Left ventricle myocardium inferior (tissue), 1 donor: ENCODE data around the gene MTMR1. TPM values are rescaled to one million over a fixed set of nuclear protein-coding genes. Genes with fewer than 3 reads are reported as not detected.

Experiments used
- DNase-seq: peaks from one replicate; pipeline ENCODE4 v3.0.0-alpha.2; 2020
- H3K27ac ChIP-seq: fragments of 200-600 bp; replicated peaks from 2 replicates; pipeline ENCODE4 v1.8.0; 2021
- H3K27me3 ChIP-seq: fragments of 200-600 bp; 2 replicates; pipeline ENCODE4 v1.8.0; 2021; ENCODE audit warnings: low read depth
- H3K36me3 ChIP-seq: fragments of 200-600 bp; 2 replicates; pipeline ENCODE4 v1.8.0; 2021
- H3K4me1 ChIP-seq: fragments of 200-600 bp; 2 replicates; pipeline ENCODE4 v1.8.0; 2021
- H3K4me3 ChIP-seq: fragments of 200-600 bp; 2 replicates; pipeline ENCODE4 v1.8.0; 2021; ENCODE audit warnings: mild to moderate bottlenecking, moderate library complexity
- H3K9me3 ChIP-seq: fragments of 200-600 bp; replicated peaks from 2 replicates; pipeline ENCODE4 v1.8.0; 2021
- intact Hi-C: fragments of 100-400 bp; cut with micrococcal nuclease; formaldehyde crosslinking; loops from one replicate; pipeline ENCODE4 v1.11.0; 2022
- total RNA-seq: library from RNA; stranded (reverse); fragmentation: NEBNext Ultra II Directional; extraction: Animal tissue kit (Norgen Biotek cat#: 25700); gene quantifications from one replicate; pipeline ENCODE4 v1.2.1, GENCODE V29; 2021
- TF ChIP-seq, protein P1 (sequence below): fragments of 200-600 bp; IDR thresholded peaks from 2 replicates; pipeline ENCODE4 v1.8.0; 2021; ENCODE audit warnings: antibody characterized with exemption, mild to moderate bottlenecking, borderline replicate concordance
- donor health status: DM: no; HTN: yes; CAD: no; lungs with severe emphysema.

The MTMR1 gene
- total RNA-seq, 1 donor from 2014 or later: 18.6 TPM

DNA sequence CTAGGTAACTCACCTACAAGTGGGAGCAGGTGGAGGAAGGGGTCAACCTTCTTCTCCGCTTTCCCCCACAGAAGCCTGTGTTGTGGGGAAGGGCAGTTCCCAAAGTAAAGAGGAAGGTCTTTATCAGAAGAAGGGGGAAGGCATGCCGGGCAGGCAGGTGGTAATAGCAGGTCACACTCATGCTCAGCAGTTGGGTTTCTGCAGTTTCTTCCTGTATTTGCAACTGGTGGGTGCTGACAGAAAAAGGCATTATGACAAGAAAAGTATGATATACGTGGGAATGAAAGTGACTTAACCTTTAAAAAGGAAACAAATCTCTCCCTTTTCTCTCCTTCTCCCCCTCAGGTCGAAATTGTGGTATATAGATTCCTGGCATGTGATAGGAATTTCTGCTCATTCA lies 3.7 kb downstream of the MTMR1 start:
- intact Hi-C loops: no loop called here
- Histone ChIP-seq H3K36me3 (no peaks in the 10 kb centered on the region), H3K27ac (no peak overlapping the region), H3K27me3 (no peaks in the 10 kb centered on the region), H3K4me1 (no peaks in the 10 kb centered on the region), H3K9me3 (no peaks in the 10 kb centered on the region), H3K4me3 (no peak overlapping the region)
- DNase-seq: no peak
- TF ChIP-seq, protein P1, sequence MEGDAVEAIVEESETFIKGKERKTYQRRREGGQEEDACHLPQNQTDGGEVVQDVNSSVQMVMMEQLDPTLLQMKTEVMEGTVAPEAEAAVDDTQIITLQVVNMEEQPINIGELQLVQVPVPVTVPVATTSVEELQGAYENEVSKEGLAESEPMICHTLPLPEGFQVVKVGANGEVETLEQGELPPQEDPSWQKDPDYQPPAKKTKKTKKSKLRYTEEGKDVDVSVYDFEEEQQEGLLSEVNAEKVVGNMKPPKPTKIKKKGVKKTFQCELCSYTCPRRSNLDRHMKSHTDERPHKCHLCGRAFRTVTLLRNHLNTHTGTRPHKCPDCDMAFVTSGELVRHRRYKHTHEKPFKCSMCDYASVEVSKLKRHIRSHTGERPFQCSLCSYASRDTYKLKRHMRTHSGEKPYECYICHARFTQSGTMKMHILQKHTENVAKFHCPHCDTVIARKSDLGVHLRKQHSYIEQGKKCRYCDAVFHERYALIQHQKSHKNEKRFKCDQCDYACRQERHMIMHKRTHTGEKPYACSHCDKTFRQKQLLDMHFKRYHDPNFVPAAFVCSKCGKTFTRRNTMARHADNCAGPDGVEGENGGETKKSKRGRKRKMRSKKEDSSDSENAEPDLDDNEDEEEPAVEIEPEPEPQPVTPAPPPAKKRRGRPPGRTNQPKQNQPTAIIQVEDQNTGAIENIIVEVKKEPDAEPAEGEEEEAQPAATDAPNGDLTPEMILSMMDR: no peak

DNA sequence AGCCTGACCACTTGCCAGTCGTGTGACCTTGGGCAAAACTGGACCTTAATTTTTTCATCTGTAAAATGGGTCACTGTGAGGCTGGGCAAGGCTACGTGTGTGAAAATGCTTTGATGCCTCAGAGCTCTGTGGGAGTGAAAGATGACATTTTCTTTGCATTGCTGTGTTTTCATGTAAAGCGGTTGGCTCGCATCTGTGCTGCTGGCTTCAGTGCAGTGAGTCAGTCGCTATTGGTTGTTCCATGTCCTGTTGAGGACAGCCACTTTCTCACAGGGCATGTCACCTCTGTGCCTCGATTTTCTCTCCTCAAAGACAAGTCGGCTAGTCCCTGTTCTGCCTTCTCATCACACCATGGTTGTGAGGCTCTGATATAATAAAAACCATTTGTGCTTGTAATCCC lies 4.4 kb downstream of the MTMR1 start:
- no peaks in the 10 kb centered on the region for H3K9me3 ChIP-seq
- peaks cover 5% of the 10 kb centered on the region for H3K4me1 ChIP-seq
- DNase-seq: no peak
- no peak overlapping the region for H3K27ac ChIP-seq
- TF ChIP-seq, protein P1: no peak
- H3K4me3 ChIP-seq: no peak overlapping the region
- intact Hi-C loops: no loop called here
- H3K36me3 ChIP-seq: no peaks in the 10 kb centered on the region
- no peaks in the 10 kb centered on the region for H3K27me3 ChIP-seq

DNA sequence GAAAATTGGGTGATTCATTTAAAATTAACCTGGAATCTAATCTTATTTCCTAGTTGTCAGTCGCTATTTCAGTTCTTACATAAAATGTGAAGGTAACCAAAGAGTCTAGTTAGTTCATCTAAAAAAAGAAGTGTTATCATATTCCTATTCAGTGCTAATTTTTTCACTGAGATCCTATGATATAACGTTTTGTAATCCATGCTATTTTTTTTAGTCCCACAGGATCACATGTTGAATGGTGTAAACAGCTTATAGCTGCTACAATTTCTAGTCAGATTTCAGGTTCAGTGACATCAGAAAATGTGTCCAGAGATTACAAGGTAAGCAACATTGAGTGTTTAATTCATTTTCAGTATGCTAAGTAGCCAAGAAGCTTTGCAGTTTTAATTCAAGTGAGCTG lies 5.8 kb downstream of the MTMR1 start:
- Histone ChIP-seq H3K4me1 (peaks cover 11% of the 10 kb centered on the region), H3K27ac (no peak overlapping the region), H3K9me3 (no peaks in the 10 kb centered on the region), H3K4me3 (no peak overlapping the region), H3K27me3 (no peaks in the 10 kb centered on the region), H3K36me3 (no peaks in the 10 kb centered on the region)
- TF ChIP-seq, protein P1: no peak
- DNase-seq: no peak
- intact Hi-C loops: no loop called here

DNA sequence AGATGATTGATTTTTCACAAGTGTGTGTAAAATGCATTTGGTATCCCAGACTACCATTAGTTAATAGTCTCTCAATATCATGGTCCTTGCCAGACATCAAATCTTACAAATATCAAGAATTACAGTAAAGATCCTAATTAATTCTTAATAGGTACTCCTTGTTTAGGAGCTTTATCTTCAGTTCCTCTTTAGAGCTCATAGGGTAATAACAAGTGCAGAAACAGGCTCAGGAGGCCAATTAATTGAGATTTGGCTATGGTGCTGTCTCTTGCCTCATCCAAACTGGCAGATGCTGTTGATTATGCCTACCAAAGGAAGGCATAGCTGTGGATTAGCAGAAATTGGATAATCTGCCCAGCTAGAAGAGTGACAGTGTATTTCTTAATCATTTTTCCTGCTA lies 6.9 kb downstream of the MTMR1 start:
- Histone ChIP-seq H3K9me3 (no peaks in the 10 kb centered on the region), H3K4me3 (no peak overlapping the region), H3K36me3 (no peaks in the 10 kb centered on the region), H3K27ac (no peak overlapping the region), H3K4me1 (peaks cover 11% of the 10 kb centered on the region), H3K27me3 (no peaks in the 10 kb centered on the region)
- no peak for DNase-seq
- intact Hi-C loops: no loop called here
- TF ChIP-seq, protein P1: no peak

DNA sequence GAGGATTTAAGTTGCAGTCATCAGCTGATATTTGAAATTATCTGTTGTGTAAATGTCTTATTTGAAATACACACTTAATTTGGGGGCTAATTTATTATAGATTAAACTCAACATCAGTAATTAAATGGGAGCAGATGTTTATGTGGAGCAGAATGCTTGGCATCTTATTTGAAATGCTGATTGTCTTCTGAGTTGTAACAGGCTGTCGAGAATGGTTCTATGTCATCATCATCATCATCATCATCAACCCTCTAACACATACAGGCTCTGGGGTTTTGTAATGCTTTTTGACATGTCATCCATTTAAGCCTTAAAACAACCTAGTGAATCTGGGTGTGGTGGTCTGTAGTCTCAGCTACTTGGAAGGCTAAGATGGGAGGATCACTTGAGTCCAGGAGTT lies 8.2 kb downstream of the MTMR1 start:
- no peaks in the 10 kb centered on the region for H3K9me3 ChIP-seq
- intact Hi-C loops: no loop called here

More for the DNA sequence above, 8.2 kb downstream of the MTMR1 start:
- no peak for DNase-seq
- TF ChIP-seq, protein P1: no peak
- H3K27me3 ChIP-seq: no peaks in the 10 kb centered on the region
- no peak overlapping the region for H3K4me3 ChIP-seq
- no peak overlapping the region for H3K27ac ChIP-seq
- H3K4me1 ChIP-seq: peaks cover 11% of the 10 kb centered on the region
- no peaks in the 10 kb centered on the region for H3K36me3 ChIP-seq
